Pons (tissue), 1 donor: Measurements from ENCODE around the gene PPFIA2.

Source experiments
- DNase-seq: peaks from one replicate; pipeline ENCODE4 v3.0.0-alpha.2; 2016; ENCODE audit warnings: low spot score

PPFIA2 gene

DNA sequence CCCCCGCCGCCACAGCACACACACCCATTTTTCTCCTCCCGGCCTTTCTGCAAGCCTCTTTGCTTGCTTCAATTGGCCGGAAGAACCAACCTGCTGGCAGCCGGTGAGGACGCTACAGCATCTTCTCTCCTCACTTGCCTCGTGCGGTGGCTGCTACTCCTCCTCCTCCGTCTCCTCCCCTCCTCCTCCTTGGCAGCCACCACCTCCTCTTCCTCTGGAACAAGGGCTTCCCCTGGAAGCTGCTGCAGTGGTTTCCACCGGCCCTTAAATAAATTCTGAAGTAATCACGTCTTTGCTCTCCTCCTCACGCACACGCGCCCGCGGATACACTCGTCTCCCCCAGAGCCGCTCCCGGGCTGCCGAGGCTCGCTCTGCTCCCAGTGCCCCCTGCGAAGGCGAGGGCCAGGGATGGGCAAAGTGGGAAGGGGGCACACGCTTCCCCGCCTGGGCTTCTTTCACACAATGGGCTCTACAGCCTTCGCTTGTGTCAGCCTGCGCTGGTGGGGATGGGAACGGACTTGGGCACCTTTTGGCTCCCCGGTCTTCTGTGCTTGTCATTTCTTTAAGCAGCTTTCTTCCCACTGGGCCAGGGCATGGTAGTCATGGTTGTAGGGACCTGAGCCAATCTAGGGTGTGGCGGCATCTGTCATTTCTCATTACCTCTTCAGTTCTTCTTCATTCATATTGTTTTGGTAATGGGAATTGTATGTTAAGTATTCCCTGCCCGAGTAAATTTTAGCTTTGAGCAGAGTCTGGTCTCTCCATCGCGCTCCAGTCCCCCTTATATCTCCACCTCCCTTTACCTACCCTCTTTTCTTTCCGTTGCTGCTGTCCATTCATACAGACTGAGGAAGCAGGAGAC, at the start of gene PPFIA2:
TSS of gene PPFIA2 (minus strand) at position 161 of the 862 bp plus-strand sequence.
- peak; percentile 55 for DNase-seq

DNA sequence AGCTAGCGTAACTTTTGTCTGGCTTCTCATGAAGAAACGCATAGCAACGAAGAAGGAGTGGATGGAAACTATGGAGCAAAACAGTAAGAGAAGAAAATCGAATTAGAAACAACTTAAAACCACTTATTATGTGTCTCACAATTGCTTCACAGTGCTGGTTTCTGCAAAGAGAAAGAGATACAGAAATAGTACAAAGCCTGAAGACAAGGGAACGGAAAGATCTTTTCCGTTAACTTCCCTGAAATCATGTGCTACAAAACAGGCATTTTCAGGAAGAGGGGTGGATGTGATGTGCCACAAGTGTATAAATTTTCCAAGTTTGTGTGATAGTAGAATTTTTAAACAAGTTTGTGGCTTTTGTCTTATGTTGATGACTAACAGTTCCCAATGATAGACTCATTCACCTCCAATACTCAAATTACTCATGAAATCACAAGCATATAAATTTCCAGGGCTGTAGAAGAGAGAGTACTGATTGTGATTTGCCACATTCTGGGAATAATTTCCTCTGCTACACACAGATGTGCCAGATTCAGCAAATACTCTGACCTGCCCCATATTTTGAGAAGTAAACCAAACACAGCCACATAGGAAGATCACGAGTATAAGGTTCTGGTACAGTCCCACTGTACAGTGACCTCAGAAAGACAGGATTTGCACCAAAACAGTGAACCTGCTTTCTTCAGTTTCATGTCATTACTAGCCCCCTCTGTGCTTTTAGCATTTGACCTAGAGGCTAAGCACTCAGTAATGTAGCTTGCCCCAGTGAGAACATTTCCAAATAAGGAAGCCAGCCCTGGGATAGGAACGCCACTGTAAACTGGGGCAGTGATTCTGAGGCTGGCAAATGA, 41.4 kb upstream of the PPFIA2 start:
- DNase-seq = peak; percentile 30

GRCh38 chr12:81798294-81798693, 39.1 kb upstream of the PPFIA2 start:
- no peak for DNase-seq

GRCh38 chr12:81797100-81797499, 38.0 kb upstream of the PPFIA2 start:
- DNase-seq = no peak

DNA sequence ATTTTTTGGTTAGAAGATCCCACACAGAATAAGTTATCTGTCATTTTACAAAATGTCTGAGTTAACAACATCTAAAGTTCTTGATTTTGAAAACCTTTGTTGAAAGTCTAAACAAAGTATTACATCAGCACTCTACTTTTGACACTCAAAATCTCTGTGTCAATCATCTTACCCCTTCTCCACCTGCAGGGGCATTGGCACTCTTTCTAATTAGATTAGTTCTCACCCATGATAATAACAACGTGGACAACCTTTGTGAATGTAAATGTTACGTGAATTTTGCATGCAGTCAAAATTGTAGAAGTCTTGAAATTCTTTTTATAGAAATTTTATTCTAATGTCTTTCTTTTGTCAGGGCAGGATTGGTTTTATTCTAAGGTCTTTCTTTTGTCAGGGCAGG, 33.5 kb upstream of the PPFIA2 start:
- DNase-seq = no peak

DNA sequence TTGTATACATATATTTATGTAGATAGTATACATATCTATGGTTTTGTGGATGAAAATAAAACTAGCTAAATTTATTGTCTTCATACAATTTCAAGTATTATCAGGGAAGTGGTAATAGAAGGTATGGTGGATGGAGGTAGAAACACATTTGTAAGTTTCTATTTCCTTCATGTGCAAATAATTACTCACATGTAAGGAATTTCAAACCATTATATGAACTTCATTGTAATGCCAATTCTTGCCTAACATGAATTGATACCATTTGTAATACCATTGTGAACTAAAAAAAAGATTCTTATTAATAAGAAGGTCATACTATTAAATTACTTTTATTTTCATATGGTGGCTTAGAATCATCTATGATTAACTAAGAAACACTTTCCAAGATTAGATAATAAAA, 20.1 kb upstream of the PPFIA2 start:
- DNase-seq = no peak

DNA sequence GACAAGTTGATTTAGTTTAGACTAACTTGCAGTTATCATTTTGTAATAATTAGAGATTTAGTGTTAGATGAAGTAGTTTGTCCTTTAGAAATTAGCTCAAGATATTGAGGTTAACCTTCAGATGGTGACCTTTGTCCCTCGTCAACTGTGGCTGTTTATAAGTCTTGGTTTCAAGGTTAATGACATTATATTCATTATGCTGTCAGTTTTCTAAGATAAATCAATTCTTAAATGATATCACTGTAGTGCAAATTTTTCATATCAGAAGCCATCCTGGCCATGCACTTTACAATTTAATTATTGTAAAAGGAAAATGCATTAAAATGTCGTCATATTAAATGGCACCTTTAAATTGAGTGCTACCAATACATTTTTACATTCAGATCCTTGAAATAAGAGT, 19.6 kb upstream of the PPFIA2 start:
- DNase-seq = no peak

GRCh38 chr12:81758421-81759189, 545 bp downstream of the PPFIA2 start:
- DNase-seq = peak; percentile 39

DNA sequence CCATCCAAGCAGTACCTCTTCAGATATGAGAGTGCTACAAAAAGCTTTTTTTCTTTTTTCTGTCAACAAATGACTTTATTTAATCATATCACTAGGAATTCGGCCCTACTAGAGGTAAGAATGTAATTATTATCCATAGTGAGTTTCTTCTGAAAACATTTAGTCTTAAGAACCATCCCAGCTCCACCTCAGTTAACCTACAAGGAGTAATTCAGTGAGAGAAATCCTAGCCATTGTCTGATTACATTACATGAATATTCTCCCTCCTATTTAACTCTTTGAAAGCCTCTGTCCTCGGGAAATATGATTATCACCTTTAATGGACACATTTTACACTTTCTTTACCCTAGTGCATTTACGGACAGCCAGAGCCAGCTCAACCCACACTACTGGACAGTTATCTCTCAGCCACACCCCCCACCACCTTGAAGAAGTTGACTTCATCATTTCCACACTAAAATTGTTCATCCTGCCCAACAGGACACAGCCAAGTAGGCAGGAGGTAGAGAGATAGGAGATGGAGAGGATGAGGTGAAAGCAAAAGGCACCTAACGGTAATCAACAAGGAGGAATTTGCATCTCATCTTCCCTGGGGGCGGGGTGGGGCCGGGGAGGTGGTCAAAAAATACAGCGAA, 1.3 kb downstream of the PPFIA2 start:
- DNase-seq = peak; percentile 20

GRCh38 chr12:81729781-81730180, 29.4 kb downstream of the PPFIA2 start:
- DNase-seq = no peak

GRCh38 chr12:81727391-81727790, 31.8 kb downstream of the PPFIA2 start:
- DNase-seq = no peak

DNA sequence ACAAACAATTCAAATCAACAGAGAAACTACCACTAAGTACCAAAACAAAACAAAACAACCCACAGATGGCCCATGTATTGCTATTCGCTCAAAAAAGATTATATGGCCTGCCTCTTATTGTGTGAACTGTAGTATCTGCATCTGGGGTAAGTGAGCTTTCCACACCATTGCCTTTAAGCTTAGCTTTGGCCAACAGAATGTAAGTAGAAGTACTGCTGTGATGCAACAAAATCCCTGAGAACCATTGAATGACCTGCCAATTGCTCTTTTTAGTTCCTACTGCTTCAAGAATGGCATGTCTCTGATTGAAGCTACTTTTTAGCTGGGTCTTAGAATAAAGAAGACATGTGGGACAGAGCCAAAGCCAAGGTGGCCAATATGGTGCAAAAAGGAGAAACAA, 32.5 kb downstream of the PPFIA2 start:
- DNase-seq = peak; percentile 15

GRCh38 chr12:81723361-81723760, 35.8 kb downstream of the PPFIA2 start:
- no peak for DNase-seq

DNA sequence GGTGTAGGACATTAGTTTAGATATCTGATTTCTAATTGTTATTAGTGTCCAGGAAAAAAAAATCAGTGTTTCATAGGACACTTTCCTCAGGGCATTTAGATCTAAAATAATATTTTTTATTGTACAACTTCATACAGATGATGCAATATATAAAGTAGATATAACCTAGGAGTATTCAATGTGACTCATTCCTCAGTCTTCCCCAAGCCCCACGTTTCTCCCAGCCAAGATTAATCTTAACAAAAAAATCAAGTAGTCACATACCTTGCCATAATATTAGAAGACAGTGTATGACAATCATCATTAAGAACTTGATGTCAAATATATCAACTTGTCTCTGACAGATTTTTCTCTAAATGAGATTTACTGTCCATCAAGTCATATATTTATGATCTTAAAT, 37.1 kb downstream of the PPFIA2 start:
- no peak for DNase-seq

DNA sequence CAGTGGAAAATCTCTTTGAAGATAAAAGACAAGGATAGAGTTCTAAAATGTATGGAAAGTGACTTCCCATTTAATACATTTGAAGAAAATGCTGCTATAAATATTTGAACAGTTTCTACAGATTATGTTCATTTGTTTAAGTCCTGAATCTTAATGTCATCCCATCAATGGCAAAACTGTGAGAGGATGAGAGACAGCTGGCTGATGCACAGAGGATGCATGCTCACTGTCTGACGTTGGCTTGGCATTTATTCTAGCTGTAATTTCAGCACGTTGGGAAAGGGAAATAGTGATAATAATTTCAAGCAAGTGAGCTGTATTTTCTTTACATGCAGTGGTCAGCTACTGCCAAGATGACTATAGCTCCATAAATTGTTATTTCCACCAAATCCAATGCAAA, 40.5 kb downstream of the PPFIA2 start:
- no peak for DNase-seq

- DNase-seq = no peak
These were observed 46.6 kb downstream of the PPFIA2 start for GRCh38 chr12:81712536-81712935.

DNA sequence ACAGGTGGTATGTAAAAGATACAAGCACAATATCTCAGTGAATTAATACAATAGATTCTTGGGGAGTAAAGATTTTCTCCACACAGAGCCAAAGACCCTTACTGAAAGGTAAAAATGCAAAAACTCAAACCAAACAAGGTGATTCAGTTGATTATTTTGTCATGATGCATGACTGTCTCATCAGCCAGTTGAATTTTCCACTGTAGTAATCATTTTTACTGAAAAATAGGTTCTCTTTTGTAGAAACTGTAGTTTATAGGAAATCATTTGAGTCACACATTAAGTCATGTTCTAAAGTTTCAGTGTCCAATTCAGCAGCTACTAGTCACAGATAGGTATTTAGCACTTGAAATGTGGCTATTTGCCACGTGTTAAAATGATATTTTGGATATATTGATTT, 53.6 kb downstream of the PPFIA2 start:
- no peak for DNase-seq

GRCh38 chr12:81699551-81699950, 59.6 kb downstream of the PPFIA2 start:
- no peak for DNase-seq

- no peak for DNase-seq
These were observed 67.1 kb downstream of the PPFIA2 start for GRCh38 chr12:81692008-81692407.

- no peak for DNase-seq
These were observed 75.3 kb downstream of the PPFIA2 start for GRCh38 chr12:81683881-81684280.

- DNase-seq = no peak
These were observed 79.5 kb downstream of the PPFIA2 start for GRCh38 chr12:81679614-81680013.

- no peak for DNase-seq
These were observed 88.4 kb downstream of the PPFIA2 start for GRCh38 chr12:81670759-81671158.
